Germinal center (tissue), 1 donor: ENCODE results near the gene TENM3.
A peak's percentile ranks its signal among the peaks of the same experiment; 100 is the strongest.

Experiments
- DNase-seq: peaks from one replicate; pipeline ENCODE4 v3.0.0; 2012; ENCODE audit warnings: mixed read lengths, low spot score

TENM3 gene

GRCh38 chr4:182449930-182450439, 206.8 kb downstream of the TENM3 start:
- no peak for DNase-seq

GRCh38 chr4:182451441-182451840, 208.2 kb downstream of the TENM3 start:
- no peak for DNase-seq

- no peak for DNase-seq
Measured at GRCh38 chr4:182453830-182454229, 210.6 kb downstream of the TENM3 start.

- DNase-seq = no peak
Measured at GRCh38 chr4:182454440-182455013, 211.3 kb downstream of the TENM3 start.

- no peak for DNase-seq
Measured at GRCh38 chr4:182465114-182465513, 221.9 kb downstream of the TENM3 start.

GRCh38 chr4:182465979-182466378, 222.8 kb downstream of the TENM3 start:
- no peak for DNase-seq

- DNase-seq = no peak
Measured at GRCh38 chr4:182470215-182470614, 227.0 kb downstream of the TENM3 start.

GRCh38 chr4:182475539-182475938, 232.3 kb downstream of the TENM3 start:
- no peak for DNase-seq

GRCh38 chr4:182478475-182478874, 235.3 kb downstream of the TENM3 start:
- peak; percentile 5 for DNase-seq

- DNase-seq = no peak
Measured at GRCh38 chr4:182483685-182484084, 240.5 kb downstream of the TENM3 start.

- DNase-seq = no peak
Measured at GRCh38 chr4:182486881-182487280, 243.7 kb downstream of the TENM3 start.

GRCh38 chr4:182488896-182489295, 245.7 kb downstream of the TENM3 start:
- no peak for DNase-seq

GRCh38 chr4:182489607-182490006, 246.4 kb downstream of the TENM3 start:
- DNase-seq = no peak

- no peak for DNase-seq
Measured at GRCh38 chr4:182491719-182492118, 248.5 kb downstream of the TENM3 start.

- no peak for DNase-seq
Measured at GRCh38 chr4:182492423-182492822, 249.2 kb downstream of the TENM3 start.

GRCh38 chr4:182493377-182493776, 250.2 kb downstream of the TENM3 start:
- no peak for DNase-seq

GRCh38 chr4:182494103-182494502, 250.9 kb downstream of the TENM3 start:
- no peak for DNase-seq

GRCh38 chr4:182495031-182495430, 251.8 kb downstream of the TENM3 start:
- no peak for DNase-seq

GRCh38 chr4:182495645-182496385, 252.6 kb downstream of the TENM3 start:
- no peak for DNase-seq

- DNase-seq = no peak
Measured at GRCh38 chr4:182496408-182496807, 253.2 kb downstream of the TENM3 start.

GRCh38 chr4:182502064-182502463, 258.9 kb downstream of the TENM3 start:
- no peak for DNase-seq

GRCh38 chr4:182504463-182504862, 261.3 kb downstream of the TENM3 start:
- DNase-seq = no peak

- no peak for DNase-seq
Measured at GRCh38 chr4:182507805-182508204, 264.6 kb downstream of the TENM3 start.

- no peak for DNase-seq
Measured at GRCh38 chr4:182510836-182511235, 267.6 kb downstream of the TENM3 start.
